Tibial nerve (tissue), 3 donors: ENCODE results near the gene SDK1.

Experiments
- CTCF ChIP-seq, 5 experiments: fragments of 200-600 bp in 3 of 5; fragments of 450-650 bp in 2 of 5; sonication (generic) in 3 of 5; IDR thresholded peaks; one replicate each; pipeline ENCODE4 v1.5.1; 2016 to 2019; ENCODE audit warnings: antibody characterized with exemption in 5 of 5, mild to moderate bottlenecking in 3 of 5, moderate library complexity in 2 of 5
- POLR2A ChIP-seq, 2 donors: fragments of 450-650 bp; IDR thresholded peaks; one replicate each; pipeline ENCODE4 v1.6.1; 2017; ENCODE audit warnings: antibody characterized with exemption in 2 of 2, mild to moderate bottlenecking in 2 of 2, moderate library complexity in 2 of 2

GRCh38 chr7:3916146-3916545 is 615.1 kb downstream of the SDK1 start:
- TF ChIP-seq CTCF (IDR thresholded peaks at IDR 0.05) (no peak), POLR2A (IDR thresholded peaks at IDR 0.05) (no peak)
